ENCODE measurements around the gene TPRG1.

The TPRG1 gene

GRCh38 chr3:189295089-189295488 lies 123.3 kb downstream of the TPRG1 start:
- TF ChIP-seq Cebpa-rat (IDR thresholded peaks at IDR 0.05): no peak
- Histone ChIP-seq H3K27ac (no peak overlapping the region), H3K4me3 (no peak overlapping the region), H3K4me1 (peaks cover 0 to 11% (median 0%) of the 10 kb centered on the region in 10 experiments; a peak in 3 of 20 replicates), H3K36me3 (no peaks in the 10 kb centered on the region), H3K4me2 (no peak overlapping the region), H4K20me1 (no peaks in the 10 kb centered on the region), H3K9ac (no peak overlapping the region), H3K27me3 (no peaks in the 10 kb centered on the region), H3K9me3 (replicated peaks in 1 of 11) (no peaks in the 10 kb centered on the region)

GRCh38 chr3:189297932-189298331 lies 126.2 kb downstream of the TPRG1 start:
- peaks cover 0 to 9% (median 0%) of the 10 kb centered on the region in 10 experiments; a peak in 3 of 20 replicates for H3K4me1 ChIP-seq
- no peak for TF ChIP-seq Cebpa-rat (IDR thresholded peaks at IDR 0.05)
- no peak overlapping the region for H3K9ac ChIP-seq
- no peaks in the 10 kb centered on the region for H3K9me3 ChIP-seq (replicated peaks in 1 of 11)
- H4K20me1 ChIP-seq: no peaks in the 10 kb centered on the region
- no peaks in the 10 kb centered on the region for H3K27me3 ChIP-seq
- no peak overlapping the region for H3K27ac ChIP-seq
- H3K36me3 ChIP-seq: no peaks in the 10 kb centered on the region
- no peak overlapping the region for H3K4me2 ChIP-seq
- no peak overlapping the region for H3K4me3 ChIP-seq

GRCh38 chr3:189298469-189299375 lies 127.0 kb downstream of the TPRG1 start:
- Histone ChIP-seq H3K4me1 (peaks cover 0 to under 1% (median 0%) of the 10 kb centered on the region in 10 experiments; a peak in 1 of 20 replicates), H4K20me1 (no peaks in the 10 kb centered on the region), H3K9me3 (replicated peaks in 1 of 11) (no peaks in the 10 kb centered on the region), H3K4me3 (no peak overlapping the region), H3K27ac (no peak overlapping the region), H3K27me3 (no peaks in the 10 kb centered on the region), H3K9ac (no peak overlapping the region), H3K36me3 (no peaks in the 10 kb centered on the region), H3K4me2 (no peak overlapping the region)
- no peak for TF ChIP-seq Cebpa-rat (IDR thresholded peaks at IDR 0.05)

- H3K27me3 ChIP-seq: no peaks in the 10 kb centered on the region
- no peaks in the 10 kb centered on the region for H3K9me3 ChIP-seq (replicated peaks in 1 of 11)
- no peak for TF ChIP-seq Cebpa-rat (IDR thresholded peaks at IDR 0.05)
- no peak overlapping the region for H3K4me2 ChIP-seq
- no peaks in the 10 kb centered on the region for H3K4me1 ChIP-seq
- H3K36me3 ChIP-seq: no peaks in the 10 kb centered on the region
- no peak overlapping the region for H3K27ac ChIP-seq
- H3K4me3 ChIP-seq: no peak overlapping the region
- H4K20me1 ChIP-seq: no peaks in the 10 kb centered on the region
- no peak overlapping the region for H3K9ac ChIP-seq
These were observed 128.6 kb downstream of the TPRG1 start for GRCh38 chr3:189300345-189300744.

GRCh38 chr3:189301479-189301878 lies 129.7 kb downstream of the TPRG1 start:
- no peaks in the 10 kb centered on the region for H4K20me1 ChIP-seq
- H3K27ac ChIP-seq: no peak overlapping the region
- H3K4me3 ChIP-seq: no peak overlapping the region
- no peaks in the 10 kb centered on the region for H3K36me3 ChIP-seq
- no peak overlapping the region for H3K9ac ChIP-seq
- no peak overlapping the region for H3K4me2 ChIP-seq
- no peaks in the 10 kb centered on the region for H3K9me3 ChIP-seq (replicated peaks in 1 of 11)
- no peak for TF ChIP-seq Cebpa-rat (IDR thresholded peaks at IDR 0.05)
- no peaks in the 10 kb centered on the region for H3K27me3 ChIP-seq
- H3K4me1 ChIP-seq: no peaks in the 10 kb centered on the region

- no peak for TF ChIP-seq Cebpa-rat (IDR thresholded peaks at IDR 0.05)
- Histone ChIP-seq H4K20me1 (no peaks in the 10 kb centered on the region), H3K27me3 (no peaks in the 10 kb centered on the region), H3K9ac (no peak overlapping the region), H3K27ac (no peak overlapping the region), H3K4me1 (no peaks in the 10 kb centered on the region), H3K4me2 (no peak overlapping the region), H3K9me3 (replicated peaks in 1 of 11) (no peaks in the 10 kb centered on the region), H3K36me3 (no peaks in the 10 kb centered on the region), H3K4me3 (no peak overlapping the region)
These were observed 131.8 kb downstream of the TPRG1 start for GRCh38 chr3:189303584-189303983.

- no peak overlapping the region for H3K9ac ChIP-seq
- H3K36me3 ChIP-seq: no peaks in the 10 kb centered on the region
- no peaks in the 10 kb centered on the region for H3K4me1 ChIP-seq
- H3K9me3 ChIP-seq (replicated peaks in 1 of 11): no peaks in the 10 kb centered on the region
- H3K27ac ChIP-seq: no peak overlapping the region
- no peak overlapping the region for H3K4me3 ChIP-seq
- no peaks in the 10 kb centered on the region for H4K20me1 ChIP-seq
- TF ChIP-seq Cebpa-rat (IDR thresholded peaks at IDR 0.05): no peak
- no peak overlapping the region for H3K4me2 ChIP-seq
- no peaks in the 10 kb centered on the region for H3K27me3 ChIP-seq
These were observed 132.9 kb downstream of the TPRG1 start for GRCh38 chr3:189304465-189305351.

- H3K36me3 ChIP-seq: no peaks in the 10 kb centered on the region
- no peak overlapping the region for H3K4me2 ChIP-seq
- no peak overlapping the region for H3K4me3 ChIP-seq
- no peak overlapping the region for H3K9ac ChIP-seq
- no peaks in the 10 kb centered on the region for H4K20me1 ChIP-seq
- no peaks in the 10 kb centered on the region for H3K4me1 ChIP-seq
- H3K27me3 ChIP-seq: no peaks in the 10 kb centered on the region
- no peaks in the 10 kb centered on the region for H3K9me3 ChIP-seq (replicated peaks in 1 of 11)
- no peak for TF ChIP-seq Cebpa-rat (IDR thresholded peaks at IDR 0.05)
- H3K27ac ChIP-seq: no peak overlapping the region
These were observed 133.6 kb downstream of the TPRG1 start for GRCh38 chr3:189305412-189305811.

- H3K9ac ChIP-seq: no peak overlapping the region
- H3K36me3 ChIP-seq: no peaks in the 10 kb centered on the region
- no peak overlapping the region for H3K27ac ChIP-seq
- no peak for TF ChIP-seq Cebpa-rat (IDR thresholded peaks at IDR 0.05)
- no peaks in the 10 kb centered on the region for H3K4me1 ChIP-seq
- no peaks in the 10 kb centered on the region for H4K20me1 ChIP-seq
- H3K4me2 ChIP-seq: no peak overlapping the region
- H3K4me3 ChIP-seq: no peak overlapping the region
- no peaks in the 10 kb centered on the region for H3K27me3 ChIP-seq
- no peaks in the 10 kb centered on the region for H3K9me3 ChIP-seq (replicated peaks in 1 of 11)
These were observed 136.2 kb downstream of the TPRG1 start for GRCh38 chr3:189307963-189308362.
